Measurements from ENCODE around the gene NUDT6. TPM values are rescaled to one million over a fixed set of nuclear protein-coding genes. Genes with fewer than 3 reads are reported as not detected.
"Not testable (repeated sequence)": the region's sequence is repeated elsewhere in the genome, so short reads cannot be mapped to it uniquely, and the experiment has no call there.

The NUDT6 gene
- total RNA-seq (2014; rRNA removed; shearing (Covaris generic)), result 9.3 and 11.1 TPM in 2 replicates

- DNase-seq, result peak; percentile 78 to 83
- Histone ChIP-seq H3K9me3 (replicated peaks) (no peaks in the 10 kb centered on the region), H3K36me3 (no peaks in the 10 kb centered on the region), H3K27me3 (no peaks in the 10 kb centered on the region), H3K4me3 (peak within 1 kb of the TSS; percentile 84), H3K4me1 (0 out of 2 replicates have a peak, but pooled peaks cover 3% of the 10 kb centered on the region), H3K27ac (peak within 1 kb of the TSS; percentile 84)
Observed at GRCh38 chr4:122921971-122922876, at the start of gene NUDT6. TSS of gene NUDT6 (minus strand) at chr4:122922597. CDS start at chr4:122922572, 25 bp downstream.

GRCh38 chr4:122968227-122968812, 45.9 kb upstream of the NUDT6 start:
- Histone ChIP-seq H3K27ac (no peak overlapping the region), H3K27me3 (no peaks in the 10 kb centered on the region), H3K4me3 (no peak overlapping the region), H3K9me3 (replicated peaks) (no peaks in the 10 kb centered on the region), H3K36me3 (peaks cover 18% of the 10 kb centered on the region), H3K4me1 (no peaks in the 10 kb centered on the region)
- no peak for DNase-seq

- Histone ChIP-seq H3K27me3 (no peaks in the 10 kb centered on the region), H3K9me3 (replicated peaks) (no peaks in the 10 kb centered on the region), H3K4me3 (no peak overlapping the region), H3K36me3 (peaks cover 28% of the 10 kb centered on the region), H3K4me1 (no peaks in the 10 kb centered on the region), H3K27ac (no peak overlapping the region)
- DNase-seq, result no peak
Observed at GRCh38 chr4:122967231-122967630, 44.8 kb upstream of the NUDT6 start.

- Histone ChIP-seq H3K4me1 (no peaks in the 10 kb centered on the region), H3K27me3 (no peaks in the 10 kb centered on the region), H3K9me3 (replicated peaks) (no peaks in the 10 kb centered on the region), H3K4me3 (no peak overlapping the region), H3K27ac (no peak overlapping the region), H3K36me3 (peaks cover 35% of the 10 kb centered on the region)
- DNase-seq, result no peak
Observed at GRCh38 chr4:122966201-122966600, 43.8 kb upstream of the NUDT6 start.

GRCh38 chr4:122963216-122963615, 40.8 kb upstream of the NUDT6 start:
- peaks cover 33% of the 10 kb centered on the region for H3K36me3 ChIP-seq
- H3K27ac ChIP-seq, result no peak overlapping the region
- no peaks in the 10 kb centered on the region for H3K9me3 ChIP-seq (replicated peaks)
- no peak for DNase-seq
- H3K4me1 ChIP-seq, result no peaks in the 10 kb centered on the region
- no peaks in the 10 kb centered on the region for H3K27me3 ChIP-seq
- H3K4me3 ChIP-seq, result no peak overlapping the region

GRCh38 chr4:122960611-122961000, 38.2 kb upstream of the NUDT6 start:
- H3K27ac ChIP-seq, result no peak overlapping the region
- H3K36me3 ChIP-seq, result peaks cover 33% of the 10 kb centered on the region
- no peaks in the 10 kb centered on the region for H3K4me1 ChIP-seq
- no peaks in the 10 kb centered on the region for H3K9me3 ChIP-seq (replicated peaks)
- H3K4me3 ChIP-seq, result no peak overlapping the region
- no peaks in the 10 kb centered on the region for H3K27me3 ChIP-seq
- DNase-seq, result no peak

GRCh38 chr4:122959981-122960610, 37.7 kb upstream of the NUDT6 start:
- no peak for DNase-seq
- no peaks in the 10 kb centered on the region for H3K4me1 ChIP-seq
- H3K9me3 ChIP-seq (replicated peaks), result no peaks in the 10 kb centered on the region
- no peak overlapping the region for H3K27ac ChIP-seq
- peaks cover 35% of the 10 kb centered on the region for H3K36me3 ChIP-seq
- no peak overlapping the region for H3K4me3 ChIP-seq
- no peaks in the 10 kb centered on the region for H3K27me3 ChIP-seq

GRCh38 chr4:122959441-122959840, 37.0 kb upstream of the NUDT6 start:
- no peak for DNase-seq
- Histone ChIP-seq H3K36me3 (peaks cover 38% of the 10 kb centered on the region), H3K27ac (no peak overlapping the region), H3K27me3 (no peaks in the 10 kb centered on the region), H3K4me1 (no peaks in the 10 kb centered on the region), H3K9me3 (replicated peaks) (no peaks in the 10 kb centered on the region), H3K4me3 (no peak overlapping the region)

GRCh38 chr4:122958505-122958904, 36.1 kb upstream of the NUDT6 start:
- H3K27me3 ChIP-seq, result no peaks in the 10 kb centered on the region
- H3K9me3 ChIP-seq (replicated peaks), result no peaks in the 10 kb centered on the region
- H3K4me3 ChIP-seq, result no peak overlapping the region
- no peak for DNase-seq
- H3K27ac ChIP-seq, result no peak overlapping the region
- peaks cover 46% of the 10 kb centered on the region for H3K36me3 ChIP-seq
- H3K4me1 ChIP-seq, result no peaks in the 10 kb centered on the region

- DNase-seq, result no peak
- peaks cover 59% of the 10 kb centered on the region for H3K36me3 ChIP-seq
Observed at GRCh38 chr4:122953924-122954323, 31.5 kb upstream of the NUDT6 start.

GRCh38 chr4:122952028-122952427, 29.6 kb upstream of the NUDT6 start:
- Histone ChIP-seq H3K9me3 (replicated peaks) (no peaks in the 10 kb centered on the region), H3K27ac (no peak overlapping the region), H3K36me3 (peaks cover 75% of the 10 kb centered on the region), H3K27me3 (no peaks in the 10 kb centered on the region), H3K4me3 (no peak overlapping the region), H3K4me1 (no peaks in the 10 kb centered on the region)
- DNase-seq, result no peak

More at GRCh38 chr4:122953924-122954323, 31.5 kb upstream of the NUDT6 start:
- Histone ChIP-seq H3K4me3 (no peak overlapping the region), H3K4me1 (no peaks in the 10 kb centered on the region), H3K27me3 (no peaks in the 10 kb centered on the region), H3K9me3 (replicated peaks) (no peaks in the 10 kb centered on the region), H3K27ac (no peak overlapping the region)

GRCh38 chr4:122948671-122949070, 26.3 kb upstream of the NUDT6 start:
- no peak overlapping the region for H3K4me3 ChIP-seq
- no peak for DNase-seq
- peaks cover 3% of the 10 kb centered on the region; the same call in 1 of the 2 replicates for H3K9me3 ChIP-seq (replicated peaks)
- H3K4me1 ChIP-seq, result no peaks in the 10 kb centered on the region
- H3K27me3 ChIP-seq, result no peaks in the 10 kb centered on the region
- H3K36me3 ChIP-seq, result peaks cover 84% of the 10 kb centered on the region
- no peak overlapping the region for H3K27ac ChIP-seq

- Histone ChIP-seq H3K36me3 (peaks cover 61% of the 10 kb centered on the region), H3K9me3 (replicated peaks) (peaks cover 3% of the 10 kb centered on the region; the same call in 1 of the 2 replicates), H3K27me3 (no peaks in the 10 kb centered on the region), H3K4me3 (no peak overlapping the region), H3K27ac (no peak overlapping the region), H3K4me1 (no peaks in the 10 kb centered on the region)
- no peak for DNase-seq
Observed at GRCh38 chr4:122946142-122946541, 23.7 kb upstream of the NUDT6 start.

GRCh38 chr4:122945136-122945535, 22.7 kb upstream of the NUDT6 start:
- peaks cover 54% of the 10 kb centered on the region for H3K36me3 ChIP-seq
- not testable (repeated sequence) for H3K27ac ChIP-seq, H3K4me3 ChIP-seq

GRCh38 chr4:122932763-122933162, 10.4 kb upstream of the NUDT6 start:
- Histone ChIP-seq H3K4me3 (no peak overlapping the region), H3K27ac (no peak overlapping the region), H3K4me1 (no peaks in the 10 kb centered on the region), H3K9me3 (replicated peaks) (no peaks in the 10 kb centered on the region), H3K27me3 (no peaks in the 10 kb centered on the region), H3K36me3 (peaks cover 71% of the 10 kb centered on the region)
- no peak for DNase-seq

More at GRCh38 chr4:122945136-122945535, 22.7 kb upstream of the NUDT6 start:
- DNase-seq; H3K4me1 ChIP-seq; H3K27me3 ChIP-seq; H3K9me3 ChIP-seq (replicated peaks): not testable (repeated sequence)
